WTC11 (cell line): ENCODE results near the gene CFAP58. TPM values are rescaled to one million over a fixed set of nuclear protein-coding genes. Genes with fewer than 3 reads are reported as not detected.
A peak's percentile ranks its signal among the peaks of the same experiment; 100 is the strongest.

Experiments
- ATAC-seq: fragments of 200-7000 bp; cut with Tn5 transposase; 2 replicates; pipeline ENCODE4 v1.10.0; 2021; ENCODE audit warnings: mild to moderate bottlenecking, moderate library complexity
- CTCF ChIA-PET: fragments of 300-600 bp; sonication (Branson Sonifier 250); formaldehyde crosslinking; loops from one replicate; lab custom pipeline; 2021; ENCODE audit warnings: antibody characterized with exemption; lab: Charles Lee
- POLR2A ChIA-PET: fragments of 350-600 bp; sonication (Branson Sonifier 250); formaldehyde crosslinking; loops from one replicate; lab custom pipeline; 2021; ENCODE audit warnings: antibody characterized with exemption; lab: Charles Lee
- DNase-seq: peaks from one replicate; pipeline ENCODE4 v3.0.0; 2021; ENCODE audit warnings: low spot score
- H3K27ac Mint-ChIP-seq: 2 replicates; pipeline ENCODE4 v1.8.0; 2021; ENCODE audit warnings: mixed read lengths
- H3K27me3 Mint-ChIP-seq: 2 replicates; pipeline ENCODE4 v1.8.0; 2021; ENCODE audit warnings: low read depth, mild to moderate bottlenecking, moderate library complexity, mixed read lengths
- H3K36me3 Mint-ChIP-seq: 2 replicates; pipeline ENCODE4 v1.8.0; 2021; ENCODE audit warnings: mixed read lengths
- H3K4me1 Mint-ChIP-seq: 2 replicates; pipeline ENCODE4 v1.8.0; 2022; ENCODE audit warnings: mixed read lengths
- H3K4me3 Mint-ChIP-seq: 2 replicates; pipeline ENCODE4 v1.8.0; 2021; ENCODE audit warnings: mild to moderate bottlenecking, moderate library complexity, mixed read lengths
- H3K9me3 Mint-ChIP-seq: 2 replicates; pipeline ENCODE4 v1.8.0; 2021; ENCODE audit warnings: mixed read lengths
- ATF1 ChIP-seq: sonication (generic); formaldehyde crosslinking; IDR thresholded peaks from 2 replicates; pipeline ENCODE4 v1.8.1; 2023; ENCODE audit warnings: mild to moderate bottlenecking, moderate library complexity, missing genetic modification reagents
- CBFB ChIP-seq: sonication (generic); formaldehyde crosslinking; IDR thresholded peaks from 2 replicates; pipeline ENCODE4 v1.8.1; 2022; ENCODE audit warnings: mild to moderate bottlenecking, low read depth, missing genetic modification reagents
- ERG ChIP-seq: fragments of 250-450 bp; sonication (Bioruptor Pico); IDR thresholded peaks from 2 replicates; pipeline ENCODE4 v1.8.0; 2021; ENCODE audit warnings: mild to moderate bottlenecking
- ETV6 ChIP-seq: sonication (generic); formaldehyde crosslinking; IDR thresholded peaks from 2 replicates; pipeline ENCODE4 v1.8.1; 2022; ENCODE audit warnings: mild to moderate bottlenecking, missing genetic modification reagents
- FOXK1 ChIP-seq: sonication (generic); formaldehyde crosslinking; IDR thresholded peaks from 2 replicates; pipeline ENCODE4 v1.8.0; 2022; ENCODE audit warnings: mild to moderate bottlenecking, moderate library complexity, missing genetic modification reagents
- GTF2I ChIP-seq: fragments of 250-450 bp; sonication (Bioruptor Pico); conservative IDR thresholded peaks from 2 replicates; pipeline ENCODE4 v1.4.0; 2021; ENCODE audit warnings: mild to moderate bottlenecking
- HMGA2 ChIP-seq: fragments of 250-450 bp; sonication (Bioruptor Pico); IDR thresholded peaks from 2 replicates; pipeline ENCODE4 v1.4.0; 2021; ENCODE audit warnings: mild to moderate bottlenecking, moderate library complexity
- IRF1 ChIP-seq: sonication (generic); formaldehyde crosslinking; IDR thresholded peaks from 2 replicates; pipeline ENCODE4 v1.8.0; 2023; ENCODE audit warnings: missing genetic modification reagents
- MAX ChIP-seq: sonication (generic); formaldehyde crosslinking; IDR thresholded peaks from 2 replicates; pipeline ENCODE4 v1.8.0; 2022; ENCODE audit warnings: mild to moderate bottlenecking, missing genetic modification reagents
- MYBL2 ChIP-seq: sonication (generic); formaldehyde crosslinking; IDR thresholded peaks from 2 replicates; pipeline ENCODE4 v1.8.1; 2023; ENCODE audit warnings: mild to moderate bottlenecking, moderate library complexity, missing genetic modification reagents
- NFE2L1 ChIP-seq: sonication (generic); formaldehyde crosslinking; IDR thresholded peaks from 2 replicates; pipeline ENCODE4 v1.8.1; 2023; ENCODE audit warnings: missing genetic modification reagents
- NR2C2 ChIP-seq: sonication (generic); formaldehyde crosslinking; IDR thresholded peaks from 2 replicates; pipeline ENCODE4 v1.8.0; 2022; ENCODE audit warnings: mild to moderate bottlenecking, missing genetic modification reagents
- PRDM15 ChIP-seq: sonication (generic); formaldehyde crosslinking; IDR thresholded peaks from 2 replicates; pipeline ENCODE4 v1.8.0; 2022; ENCODE audit warnings: missing genetic modification reagents
- PRRX2 ChIP-seq: fragments of 250-450 bp; sonication (Bioruptor Pico); IDR thresholded peaks from 2 replicates; pipeline ENCODE4 v1.8.0; 2021; ENCODE audit warnings: mild to moderate bottlenecking
- RELA ChIP-seq: sonication (generic); formaldehyde crosslinking; IDR thresholded peaks from 2 replicates; pipeline ENCODE4 v1.8.1; 2022; ENCODE audit warnings: missing genetic modification reagents, mild to moderate bottlenecking, borderline replicate concordance
- RORB ChIP-seq: fragments of 250-450 bp; sonication (Bioruptor Pico); IDR thresholded peaks from 2 replicates; pipeline ENCODE4 v1.9.0; 2021; ENCODE audit warnings: mild to moderate bottlenecking
- SMAD4 ChIP-seq: sonication (generic); formaldehyde crosslinking; IDR thresholded peaks from 2 replicates; pipeline ENCODE4 v1.8.0; 2022; ENCODE audit warnings: mild to moderate bottlenecking, missing genetic modification reagents
- TCF7 ChIP-seq: sonication (generic); formaldehyde crosslinking; IDR thresholded peaks from 2 replicates; pipeline ENCODE4 v1.8.0; 2022; ENCODE audit warnings: mild to moderate bottlenecking, low read depth, missing genetic modification reagents, moderate library complexity
- ZBTB21 ChIP-seq: sonication (generic); formaldehyde crosslinking; IDR thresholded peaks from 2 replicates; pipeline ENCODE4 v1.8.1; 2023; ENCODE audit warnings: mild to moderate bottlenecking, missing genetic modification reagents, borderline replicate concordance
- ZNF219 ChIP-seq: sonication (generic); formaldehyde crosslinking; IDR thresholded peaks from 2 replicates; pipeline ENCODE4 v1.8.0; 2023; ENCODE audit warnings: missing genetic modification reagents, mild to moderate bottlenecking, borderline replicate concordance
- ZNF281 ChIP-seq: sonication (generic); formaldehyde crosslinking; IDR thresholded peaks from 2 replicates; pipeline ENCODE4 v1.8.0; 2023; ENCODE audit warnings: mild to moderate bottlenecking, missing genetic modification reagents
- ZNF317 ChIP-seq: sonication (generic); formaldehyde crosslinking; IDR thresholded peaks from 2 replicates; pipeline ENCODE4 v1.8.1; 2023; ENCODE audit warnings: low read depth, mild to moderate bottlenecking, moderate library complexity, missing genetic modification reagents, borderline replicate concordance
- ZNF425 ChIP-seq: fragments of 250-450 bp; sonication (Bioruptor Pico); conservative IDR thresholded peaks from 2 replicates; pipeline ENCODE4 v1.9.0; 2021; ENCODE audit warnings: mild to moderate bottlenecking
- ZSCAN18 ChIP-seq: fragments of 250-450 bp; sonication (Bioruptor Pico); IDR thresholded peaks from 2 replicates; pipeline ENCODE4 v2.1.2; 2022; ENCODE audit warnings: mild to moderate bottlenecking, moderate library complexity
- total RNA-seq: library from RNA; stranded (reverse); gene quantifications from 3 replicates; pipeline ENCODE4 v1.2.3, GENCODE V29; 2021

The CFAP58 gene
- total RNA-seq, 1 experiment from 2014 or later = 1.0 TPM

GRCh38 chr10:104501864-104502579 lies 148.4 kb downstream of the CFAP58 start:
- CTCF ChIA-PET = interaction anchor here (0.5 to 1.3 kb wide), 4 partner anchors 13 to 204 kb away, joined by 3 read pairs; no protein-coding TSS in a partner anchor
- Mint-ChIP-seq H3K4me3 (no peak overlapping the region), H3K9me3 (peaks cover under 1% of the 10 kb centered on the region), H3K36me3 (no peaks in the 10 kb centered on the region), H3K27me3 (no peaks in the 10 kb centered on the region), H3K4me1 (peaks cover 22% of the 10 kb centered on the region), H3K27ac (no peak overlapping the region)
- DNase-seq (no peak), ATAC-seq (peak; percentile 26)
- TF ChIP-seq ZSCAN18 (CRISPR knock-in tag) (no peak), ERG (no peak), ZNF425 (CRISPR knock-in tag) (no peak), HMGA2 (no peak), ATF1 (CRISPR knock-in tag) (no peak), ZNF281 (CRISPR knock-in tag) (no peak), ZBTB21 (CRISPR knock-in tag) (no peak), NR2C2 (CRISPR knock-in tag) (no peak), SMAD4 (no peak), NFE2L1 (CRISPR knock-in tag) (no peak), PRRX2 (CRISPR knock-in tag) (no peak), RELA (CRISPR knock-in tag) (no peak), ZNF219 (CRISPR knock-in tag) (no peak), TCF7 (no peak), IRF1 (CRISPR knock-in tag) (no peak)
- POLR2A ChIA-PET = no interaction called here

GRCh38 chr10:104502907-104503306 lies 149.3 kb downstream of the CFAP58 start:
- H3K27ac Mint-ChIP-seq = no peak overlapping the region
- H3K27me3 Mint-ChIP-seq = no peaks in the 10 kb centered on the region
- no peaks in the 10 kb centered on the region for H3K9me3 Mint-ChIP-seq
- ChIA-PET POLR2A (no interaction called here), CTCF (interaction anchor here (0.5 to 1.3 kb wide), 3 partner anchors 12 to 203 kb away, joined by 3 read pairs; no protein-coding TSS in a partner anchor)
- no peaks in the 10 kb centered on the region for H3K36me3 Mint-ChIP-seq
- ATAC-seq (no peak; the same call in 1 of the 2 replicates), DNase-seq (no peak)
- H3K4me3 Mint-ChIP-seq = no peak overlapping the region
- peaks cover 22% of the 10 kb centered on the region for H3K4me1 Mint-ChIP-seq
- TF ChIP-seq NFE2L1 (CRISPR knock-in tag) (no peak), PRDM15 (CRISPR knock-in tag) (no peak), RORB (no peak), FOXK1 (CRISPR knock-in tag) (no peak), GTF2I (CRISPR knock-in tag) (no peak), ETV6 (CRISPR knock-in tag) (no peak), MAX (no peak), ZNF317 (no peak), MYBL2 (no peak), CBFB (CRISPR knock-in tag) (no peak)
